ENCODE results near the gene PERM1. TPM values are rescaled to one million over a fixed set of nuclear protein-coding genes. Genes with fewer than 3 reads are reported as not detected.
"Not testable (repeated sequence)": the region's sequence is repeated elsewhere in the genome, so short reads cannot be mapped to it uniquely, and the experiment has no call there.

PERM1 gene
- total RNA-seq, 2 donors from 2014 or later = not detected

DNA sequence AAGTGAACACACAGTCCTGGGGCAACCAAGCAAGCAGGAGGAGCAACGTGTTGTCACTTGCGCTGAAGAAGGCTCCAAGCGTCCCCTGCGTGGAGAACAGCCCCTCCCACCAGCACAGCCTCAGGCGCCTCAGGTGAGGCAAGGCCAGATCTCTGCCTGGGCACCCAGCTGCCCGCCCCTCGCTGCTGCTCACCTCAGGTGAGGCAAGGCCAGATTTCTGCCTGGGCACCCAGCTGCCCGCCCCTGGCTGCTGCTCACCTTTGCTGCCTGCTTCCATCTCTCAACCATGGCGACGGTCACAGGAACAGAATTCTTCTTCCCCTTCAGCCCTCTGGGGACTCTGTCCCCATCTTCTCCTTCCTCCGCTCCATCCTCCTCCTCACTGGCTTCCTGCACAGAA is 25.3 kb downstream of the PERM1 start:
- ATAC-seq (no peak), DNase-seq (no peak)
- Mint-ChIP-seq H3K4me1 (peaks cover 16% of the 10 kb centered on the region), H3K27ac (peak overlapping the region; percentile 92), H3K27me3 (no peaks in the 10 kb centered on the region), H3K36me3 (ENCODE audit: low read depth) (peaks cover 11% of the 10 kb centered on the region), H3K4me3 (no peak overlapping the region)
- H3K9me3 ChIP-seq (ENCODE audit: control insufficient read depth, low read length, poor library complexity, severe bottlenecking) = no peaks in the 10 kb centered on the region

DNA sequence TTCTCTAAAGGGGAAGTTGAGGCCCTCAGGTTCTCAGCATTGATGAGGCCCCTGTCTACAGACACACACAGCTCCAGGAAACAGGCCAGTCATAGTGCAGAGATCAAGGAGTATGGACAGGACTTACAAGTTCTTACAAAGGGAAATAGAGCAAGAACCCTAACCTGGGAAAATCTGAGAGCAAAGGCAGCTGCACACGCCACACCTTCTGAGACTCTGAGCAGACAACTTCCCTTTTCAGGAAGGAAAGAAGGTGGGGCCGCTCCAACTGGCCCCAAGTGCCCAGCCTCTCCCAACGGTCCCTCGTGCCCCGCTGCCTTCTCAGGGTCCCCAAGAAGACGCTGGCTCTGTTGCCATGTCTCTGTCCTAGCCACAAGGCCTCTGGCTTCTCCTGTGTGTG is 26.4 kb downstream of the PERM1 start:
- no peak for DNase-seq
- H3K9me3 ChIP-seq (ENCODE audit: control insufficient read depth, low read length, poor library complexity, severe bottlenecking) = no peaks in the 10 kb centered on the region
- peaks cover 14% of the 10 kb centered on the region for H3K36me3 Mint-ChIP-seq (ENCODE audit: low read depth)
- H3K4me1 Mint-ChIP-seq = peaks cover 16% of the 10 kb centered on the region
- no peak for ATAC-seq
- no peak overlapping the region for H3K27ac Mint-ChIP-seq
- no peak overlapping the region for H3K4me3 Mint-ChIP-seq
- no peaks in the 10 kb centered on the region for H3K27me3 Mint-ChIP-seq

DNA sequence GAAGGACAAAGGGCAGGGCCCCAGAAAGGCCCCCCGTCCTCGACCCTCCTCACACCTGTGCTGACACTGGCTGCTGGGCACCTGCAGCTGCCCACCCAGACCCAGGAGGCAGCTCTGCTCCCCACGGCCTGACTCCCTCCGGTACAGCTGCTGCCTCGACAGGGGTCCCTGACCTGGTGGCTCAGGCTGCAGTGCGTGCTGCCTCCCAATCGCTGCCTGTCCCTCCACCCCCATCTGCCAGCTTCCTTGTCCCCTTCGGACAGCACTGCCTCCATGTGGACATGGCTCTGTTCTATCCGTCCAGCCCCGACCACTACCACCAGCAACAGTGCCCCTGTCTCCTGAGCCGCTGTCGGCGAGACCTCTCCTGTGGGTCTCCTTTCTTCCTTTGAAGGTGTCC is 27.0 kb downstream of the PERM1 start:
- Mint-ChIP-seq H3K4me3 (peak overlapping the region; percentile 47), H3K27me3 (no peaks in the 10 kb centered on the region), H3K36me3 (ENCODE audit: low read depth) (peaks cover 14% of the 10 kb centered on the region), H3K4me1 (peaks cover 16% of the 10 kb centered on the region), H3K27ac (no peak overlapping the region)
- ATAC-seq (no peak), DNase-seq (no peak)
- H3K9me3 ChIP-seq (ENCODE audit: control insufficient read depth, low read length, poor library complexity, severe bottlenecking) = no peaks in the 10 kb centered on the region

DNA sequence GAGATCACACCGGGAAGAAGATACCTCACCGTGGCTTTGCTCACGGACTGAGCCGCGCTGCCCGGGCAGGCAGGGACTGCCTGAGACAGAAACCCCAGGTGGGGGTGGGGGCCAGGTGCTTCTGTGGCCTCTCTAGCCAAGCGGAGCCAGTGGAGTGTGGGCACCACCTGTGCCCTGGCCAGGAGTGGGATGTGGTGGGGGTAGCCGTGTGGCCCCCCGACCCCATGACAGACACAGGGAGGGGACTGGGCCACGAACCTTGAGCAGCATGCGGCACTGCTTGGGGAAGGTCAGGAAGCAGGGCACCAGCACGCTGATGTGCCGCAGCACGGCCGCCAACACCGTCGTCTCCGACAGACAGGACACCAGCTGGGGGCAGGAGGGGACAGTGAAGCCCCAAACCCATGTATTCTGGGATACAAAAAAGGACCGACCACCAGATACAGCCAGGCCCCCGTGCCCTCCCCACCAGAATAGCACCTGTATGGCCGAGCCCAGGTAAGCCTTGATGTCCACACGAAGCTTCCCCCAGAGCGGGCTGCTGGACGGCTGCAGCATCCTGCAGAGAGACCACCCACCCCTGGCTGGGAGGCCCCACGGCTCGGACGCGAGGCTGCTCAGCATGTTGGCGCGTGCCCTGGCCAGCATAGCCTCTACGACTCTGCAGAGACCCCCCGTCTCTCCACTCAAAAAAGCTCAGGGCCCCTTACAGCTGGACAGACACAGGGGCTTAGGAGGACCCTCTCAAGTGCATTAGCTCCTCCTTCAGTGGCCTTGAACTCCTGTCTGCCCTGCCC is 28.2 kb downstream of the PERM1 start:
- Mint-ChIP-seq H3K4me3 (no peak overlapping the region), H3K27ac (no peak overlapping the region), H3K36me3 (ENCODE audit: low read depth) (peaks cover 15% of the 10 kb centered on the region), H3K4me1 (peaks cover 16% of the 10 kb centered on the region), H3K27me3 (no peaks in the 10 kb centered on the region)
- H3K9me3 ChIP-seq (ENCODE audit: control insufficient read depth, low read length, poor library complexity, severe bottlenecking) = no peaks in the 10 kb centered on the region
- DNase-seq = no peak
- no peak for ATAC-seq

DNA sequence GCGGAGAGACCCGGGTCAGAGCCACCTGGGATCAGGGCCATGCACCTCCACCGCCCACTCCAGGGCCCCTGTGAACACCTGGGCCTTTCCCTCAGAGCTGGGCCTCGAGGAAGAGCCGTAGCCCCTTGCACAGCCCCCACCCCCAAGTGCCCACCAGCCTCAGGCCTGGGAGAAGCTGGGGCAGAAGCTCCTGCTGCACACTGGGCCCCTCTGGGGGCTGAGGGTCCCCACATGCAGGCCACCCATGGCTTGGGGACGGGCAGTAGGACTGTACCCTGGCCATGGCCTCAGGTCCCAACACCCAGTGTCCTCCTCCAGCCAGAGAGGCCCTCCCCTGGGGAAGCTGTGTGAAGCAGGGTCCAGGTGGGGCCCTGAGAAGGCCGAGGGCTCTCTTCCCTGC is 29.3 kb downstream of the PERM1 start:
- Mint-ChIP-seq H3K36me3 (ENCODE audit: low read depth) (peaks cover 16% of the 10 kb centered on the region), H3K4me1 (peaks cover 10% of the 10 kb centered on the region), H3K27ac (no peak overlapping the region), H3K4me3 (no peak overlapping the region), H3K27me3 (no peaks in the 10 kb centered on the region)
- ATAC-seq (no peak), DNase-seq (no peak)
- no peaks in the 10 kb centered on the region for H3K9me3 ChIP-seq (ENCODE audit: control insufficient read depth, low read length, poor library complexity, severe bottlenecking)

DNA sequence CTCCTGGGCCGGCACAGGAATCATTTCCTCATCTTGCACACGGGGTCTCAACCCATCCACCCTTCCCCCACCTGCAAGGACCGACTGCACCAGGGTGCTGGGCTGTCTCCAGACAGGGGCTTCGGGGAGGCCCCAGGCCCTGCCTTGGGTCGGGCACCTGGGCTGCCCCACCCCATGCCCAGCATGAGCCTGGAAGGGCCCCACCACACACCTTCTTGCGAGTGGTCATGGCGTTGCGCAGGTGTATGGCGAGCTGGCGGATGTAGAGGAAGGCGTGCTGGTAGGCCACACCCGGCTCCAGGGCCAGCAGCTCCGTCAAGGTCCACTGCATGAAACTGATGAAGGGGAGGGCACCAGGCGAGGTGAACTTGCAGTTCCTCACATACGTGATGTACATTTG is 29.7 kb downstream of the PERM1 start:
- Mint-ChIP-seq H3K4me3 (no peak overlapping the region), H3K4me1 (peaks cover 7% of the 10 kb centered on the region), H3K27ac (no peak overlapping the region), H3K36me3 (ENCODE audit: low read depth) (peaks cover 14% of the 10 kb centered on the region), H3K27me3 (no peaks in the 10 kb centered on the region)
- DNase-seq = no peak
- no peak for ATAC-seq
- H3K9me3 ChIP-seq (ENCODE audit: control insufficient read depth, low read length, poor library complexity, severe bottlenecking) = no peaks in the 10 kb centered on the region

DNA sequence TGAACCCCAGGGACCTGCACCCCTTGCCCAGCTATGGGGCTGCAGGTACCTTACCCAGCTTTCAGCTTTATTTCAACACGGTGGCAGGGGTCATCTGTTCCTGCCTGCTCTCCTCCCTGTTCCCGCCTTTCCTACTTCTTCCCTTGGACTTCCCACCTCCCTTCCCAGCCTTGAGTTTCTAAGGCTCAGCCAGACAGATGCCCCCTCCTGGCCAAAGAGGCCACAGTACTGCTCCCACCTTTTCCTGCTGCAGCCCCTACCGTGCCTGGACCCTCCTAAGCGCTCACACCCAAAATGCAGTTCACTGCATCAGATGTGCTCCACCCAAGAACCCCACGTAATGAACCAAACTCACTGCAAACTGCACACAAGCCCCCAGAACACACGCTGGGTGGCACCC is 30.5 kb downstream of the PERM1 start:
- ATAC-seq (no peak), DNase-seq (no peak)
- no peaks in the 10 kb centered on the region for H3K27me3 Mint-ChIP-seq
- H3K4me3 Mint-ChIP-seq = no peak overlapping the region
- peaks cover 7% of the 10 kb centered on the region for H3K4me1 Mint-ChIP-seq
- peaks cover 14% of the 10 kb centered on the region for H3K36me3 Mint-ChIP-seq (ENCODE audit: low read depth)
- H3K9me3 ChIP-seq (ENCODE audit: control insufficient read depth, low read length, poor library complexity, severe bottlenecking) = no peaks in the 10 kb centered on the region
- no peak overlapping the region for H3K27ac Mint-ChIP-seq

DNA sequence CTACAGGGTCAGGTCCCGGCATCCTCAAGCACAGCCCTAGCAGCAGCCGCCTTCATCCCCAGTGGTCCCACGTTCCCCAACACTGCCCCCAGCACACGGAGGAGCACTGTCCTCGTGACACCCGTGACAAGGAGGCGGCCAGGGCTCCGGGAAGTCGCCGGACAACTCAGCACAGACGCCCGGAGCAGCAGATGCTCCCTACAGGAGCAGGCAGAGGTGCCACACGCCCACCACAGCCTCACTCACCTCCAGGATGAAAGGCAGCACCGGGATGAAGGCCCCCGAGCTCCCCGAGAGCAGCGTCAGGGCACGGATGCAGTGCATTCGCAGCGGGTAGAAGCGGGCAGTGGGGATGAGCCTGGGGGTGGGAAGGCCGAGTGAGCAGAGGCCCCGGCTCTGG is 31.0 kb downstream of the PERM1 start:
- ATAC-seq = no peak
- peaks cover 7% of the 10 kb centered on the region for H3K4me1 Mint-ChIP-seq
- DNase-seq = no peak
- no peaks in the 10 kb centered on the region for H3K27me3 Mint-ChIP-seq
- peaks cover 16% of the 10 kb centered on the region for H3K36me3 Mint-ChIP-seq (ENCODE audit: low read depth)
- no peak overlapping the region for H3K27ac Mint-ChIP-seq
- H3K4me3 Mint-ChIP-seq = no peak overlapping the region
- H3K9me3 ChIP-seq (ENCODE audit: control insufficient read depth, low read length, poor library complexity, severe bottlenecking) = no peaks in the 10 kb centered on the region

DNA sequence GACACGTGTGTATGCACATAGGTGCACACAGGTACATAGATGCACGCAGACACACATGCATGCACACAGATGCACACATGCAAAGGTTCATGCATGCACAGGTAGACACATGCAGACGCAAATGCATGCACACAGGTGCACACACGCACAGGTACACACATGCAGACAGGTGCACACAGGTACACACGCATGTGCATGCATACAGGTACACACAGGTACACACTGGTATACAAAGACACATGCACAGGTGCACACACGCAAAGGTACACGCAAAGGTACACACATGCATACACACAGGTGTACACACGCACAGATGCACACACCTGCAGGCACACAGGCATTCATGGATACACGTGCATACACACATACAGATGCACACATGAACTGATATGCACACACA is 31.6 kb downstream of the PERM1 start:
- Mint-ChIP-seq H3K4me1 (peaks cover 6% of the 10 kb centered on the region), H3K4me3 (no peak overlapping the region), H3K27me3 (no peaks in the 10 kb centered on the region), H3K36me3 (ENCODE audit: low read depth) (peaks cover 15% of the 10 kb centered on the region), H3K27ac (no peak overlapping the region)
- no peaks in the 10 kb centered on the region for H3K9me3 ChIP-seq (ENCODE audit: control insufficient read depth, low read length, poor library complexity, severe bottlenecking)
- no peak for DNase-seq
- no peak for ATAC-seq

DNA sequence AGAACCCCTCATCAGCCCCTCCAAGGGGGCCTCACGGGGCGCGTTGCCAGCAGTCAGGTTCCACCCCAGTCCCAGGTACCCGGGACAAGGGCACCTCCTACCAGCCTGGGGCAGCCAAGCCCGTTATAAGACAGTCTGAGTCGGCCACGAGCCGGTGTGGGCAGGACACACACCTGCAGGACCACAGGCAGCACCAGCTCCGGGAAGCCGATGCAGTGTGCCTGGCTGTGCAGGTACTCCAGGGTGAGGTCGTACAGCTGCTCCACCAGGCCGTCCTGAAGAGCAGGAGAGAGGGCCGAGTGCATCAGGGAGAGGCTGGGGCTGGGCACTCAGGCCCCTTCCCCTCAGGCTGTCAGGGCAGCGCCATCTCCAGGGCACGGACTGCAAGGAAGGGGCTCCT is 33.9 kb downstream of the PERM1 start:
- DNase-seq (no peak), ATAC-seq (no peak)
- Mint-ChIP-seq H3K4me3 (no peak overlapping the region), H3K27me3 (no peaks in the 10 kb centered on the region), H3K36me3 (ENCODE audit: low read depth) (peaks cover 11% of the 10 kb centered on the region), H3K27ac (no peak overlapping the region), H3K4me1 (peaks cover 2% of the 10 kb centered on the region)
- H3K9me3 ChIP-seq (ENCODE audit: control insufficient read depth, low read length, poor library complexity, severe bottlenecking) = no peaks in the 10 kb centered on the region

DNA sequence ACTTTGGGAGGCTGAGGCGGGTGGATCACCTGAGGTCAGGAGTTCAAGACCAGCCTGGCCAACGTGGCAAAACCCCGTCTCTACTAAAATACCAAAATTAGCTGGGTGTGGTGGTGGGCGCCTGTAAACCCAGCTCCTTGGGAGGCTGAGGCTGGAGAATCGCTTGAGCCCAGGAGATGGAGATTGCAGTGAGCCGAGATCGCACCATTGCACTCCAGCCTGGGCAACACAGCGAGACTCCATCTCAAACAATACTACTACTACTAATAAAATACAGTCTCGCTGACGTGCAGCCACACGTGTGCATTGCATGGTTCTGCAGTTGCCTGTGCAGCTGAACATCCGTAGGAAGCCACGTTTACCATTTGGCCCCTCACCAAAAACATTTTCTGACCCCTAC is 35.1 kb downstream of the PERM1 start:
- not testable (repeated sequence) for H3K27me3 Mint-ChIP-seq; H3K4me1 Mint-ChIP-seq; H3K4me3 Mint-ChIP-seq; DNase-seq; ATAC-seq; H3K36me3 Mint-ChIP-seq (ENCODE audit: low read depth); H3K9me3 ChIP-seq (ENCODE audit: control insufficient read depth, low read length, poor library complexity, severe bottlenecking); H3K27ac Mint-ChIP-seq

DNA sequence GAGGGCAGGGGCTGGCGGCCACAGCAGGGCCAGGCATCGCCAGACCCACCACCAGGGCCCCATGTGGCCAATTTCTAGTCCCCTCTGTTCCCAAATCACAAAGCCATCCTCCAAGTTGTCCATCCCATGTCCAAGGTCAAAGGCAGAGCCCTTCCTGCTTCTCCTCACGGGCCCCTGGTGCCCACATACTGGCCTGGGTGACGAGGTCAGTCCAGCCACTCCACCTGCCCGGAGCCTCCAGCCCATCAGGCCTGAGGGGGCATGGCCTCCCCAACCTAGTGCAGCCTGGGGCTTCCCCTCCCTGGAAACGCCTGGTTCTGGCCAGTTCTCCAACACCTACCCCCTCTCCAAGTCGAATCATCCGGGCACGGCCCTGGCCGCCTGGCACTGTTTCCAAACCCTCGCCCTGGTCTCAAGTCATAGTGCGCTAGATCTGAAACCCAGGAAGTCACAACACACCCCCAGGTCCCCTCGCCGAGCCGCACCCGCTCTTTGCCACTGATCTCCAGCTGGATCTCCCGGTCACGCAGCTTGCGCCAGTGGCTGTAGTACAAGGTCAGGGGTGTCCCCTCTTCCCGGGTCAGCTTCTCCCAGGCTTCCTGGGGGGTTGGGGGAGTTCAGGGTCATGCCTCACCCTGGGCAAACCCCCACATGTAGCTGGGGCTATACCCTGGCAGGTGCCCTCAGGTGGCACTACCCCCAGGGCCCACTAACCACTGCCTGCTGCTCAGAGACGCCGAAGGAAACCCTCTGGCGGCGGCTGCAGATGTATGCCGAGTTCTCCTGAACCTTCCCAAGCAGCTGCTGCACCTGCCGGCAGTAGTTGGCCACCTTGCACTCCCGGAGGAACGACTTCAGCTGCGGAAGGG is 36.0 kb downstream of the PERM1 start:
- Mint-ChIP-seq H3K27ac (no peak overlapping the region), H3K36me3 (ENCODE audit: low read depth) (peaks cover 5% of the 10 kb centered on the region), H3K4me1 (peaks cover 6% of the 10 kb centered on the region), H3K27me3 (peaks cover 6% of the 10 kb centered on the region), H3K4me3 (peak overlapping the region; percentile 53)
- DNase-seq (no peak), ATAC-seq (no peak)
- H3K9me3 ChIP-seq (ENCODE audit: control insufficient read depth, low read length, poor library complexity, severe bottlenecking) = no peaks in the 10 kb centered on the region

DNA sequence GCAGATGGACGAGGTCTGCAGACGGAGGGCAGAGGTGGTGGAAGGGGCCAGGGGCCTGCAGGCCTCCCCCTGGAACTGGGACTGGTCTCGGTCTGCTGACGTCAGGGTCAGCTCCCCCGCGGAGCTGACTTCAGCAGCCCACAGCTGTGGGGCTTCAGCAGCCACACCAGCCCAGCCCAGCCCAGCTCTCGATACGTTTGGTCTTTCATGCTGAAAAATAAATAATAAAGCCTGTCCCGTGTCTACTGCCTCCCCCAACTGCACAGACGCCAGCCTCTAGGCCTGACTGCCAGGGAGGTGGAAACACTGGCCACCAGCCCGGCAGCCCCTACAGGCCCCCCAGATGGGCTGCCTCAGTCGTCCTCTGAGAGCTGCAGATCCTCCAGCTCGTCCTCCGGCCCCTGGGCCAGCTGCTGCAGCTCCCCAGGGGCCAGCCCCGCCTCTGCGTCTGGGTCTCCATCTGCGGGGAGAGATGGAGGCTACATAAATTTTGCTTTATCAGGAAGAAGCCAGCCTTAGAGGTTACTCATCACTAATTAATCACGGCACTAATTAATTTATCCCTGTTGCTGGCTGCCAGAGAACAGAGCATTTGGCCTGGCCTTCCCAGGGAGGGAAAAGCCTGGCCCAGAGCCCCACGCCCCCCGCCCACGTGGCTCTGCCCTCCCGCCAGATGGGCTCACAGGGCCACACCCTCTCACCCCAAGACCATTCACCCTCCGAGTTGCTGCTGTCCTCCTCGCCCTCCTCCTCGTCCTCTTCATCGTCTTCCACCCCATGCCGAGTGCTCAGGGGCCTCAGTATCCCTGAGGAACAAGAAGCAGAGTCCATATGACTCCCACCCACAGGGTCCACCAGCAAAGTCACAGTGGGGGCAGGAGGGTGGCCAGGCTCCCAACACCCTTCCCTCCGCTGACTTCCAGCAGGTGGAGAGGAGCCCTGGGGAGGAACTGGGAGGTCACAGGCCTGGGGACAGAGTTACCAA is 37.3 kb downstream of the PERM1 start:
- Mint-ChIP-seq H3K27me3 (peaks cover 6% of the 10 kb centered on the region), H3K4me1 (peaks cover 7% of the 10 kb centered on the region), H3K4me3 (no peak overlapping the region), H3K36me3 (ENCODE audit: low read depth) (peaks cover 5% of the 10 kb centered on the region), H3K27ac (no peak overlapping the region)
- H3K9me3 ChIP-seq (ENCODE audit: control insufficient read depth, low read length, poor library complexity, severe bottlenecking) = no peaks in the 10 kb centered on the region
- no peak for ATAC-seq
- no peak for DNase-seq
